Measurements from ENCODE around the gene TSTD2.
"Not testable (repeated sequence)": the region's sequence is repeated elsewhere in the genome, so short reads cannot be mapped to it uniquely, and the experiment has no call there.

TSTD2 gene

GRCh38 chr9:97592126-97592525 lies 41.0 kb downstream of the TSTD2 start:
- TF ChIP-seq, protein P1, sequence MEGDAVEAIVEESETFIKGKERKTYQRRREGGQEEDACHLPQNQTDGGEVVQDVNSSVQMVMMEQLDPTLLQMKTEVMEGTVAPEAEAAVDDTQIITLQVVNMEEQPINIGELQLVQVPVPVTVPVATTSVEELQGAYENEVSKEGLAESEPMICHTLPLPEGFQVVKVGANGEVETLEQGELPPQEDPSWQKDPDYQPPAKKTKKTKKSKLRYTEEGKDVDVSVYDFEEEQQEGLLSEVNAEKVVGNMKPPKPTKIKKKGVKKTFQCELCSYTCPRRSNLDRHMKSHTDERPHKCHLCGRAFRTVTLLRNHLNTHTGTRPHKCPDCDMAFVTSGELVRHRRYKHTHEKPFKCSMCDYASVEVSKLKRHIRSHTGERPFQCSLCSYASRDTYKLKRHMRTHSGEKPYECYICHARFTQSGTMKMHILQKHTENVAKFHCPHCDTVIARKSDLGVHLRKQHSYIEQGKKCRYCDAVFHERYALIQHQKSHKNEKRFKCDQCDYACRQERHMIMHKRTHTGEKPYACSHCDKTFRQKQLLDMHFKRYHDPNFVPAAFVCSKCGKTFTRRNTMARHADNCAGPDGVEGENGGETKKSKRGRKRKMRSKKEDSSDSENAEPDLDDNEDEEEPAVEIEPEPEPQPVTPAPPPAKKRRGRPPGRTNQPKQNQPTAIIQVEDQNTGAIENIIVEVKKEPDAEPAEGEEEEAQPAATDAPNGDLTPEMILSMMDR (IDR thresholded peaks at IDR 0.05; ENCODE audit: borderline replicate concordance, insufficient read depth, low read depth, low read length) = no peak
- H3K4me3 ChIP-seq (ENCODE audit: low read depth, low read length) = no peak overlapping the region

GRCh38 chr9:97591535-97591934 lies 41.6 kb downstream of the TSTD2 start:
- H3K4me3 ChIP-seq (ENCODE audit: low read depth, low read length) = no peak overlapping the region
- TF ChIP-seq, protein P1 (IDR thresholded peaks at IDR 0.05; ENCODE audit: borderline replicate concordance, insufficient read depth, low read depth, low read length) = 0 out of 2 replicates have a peak, but pooled peaks have one; percentile 20

DNA sequence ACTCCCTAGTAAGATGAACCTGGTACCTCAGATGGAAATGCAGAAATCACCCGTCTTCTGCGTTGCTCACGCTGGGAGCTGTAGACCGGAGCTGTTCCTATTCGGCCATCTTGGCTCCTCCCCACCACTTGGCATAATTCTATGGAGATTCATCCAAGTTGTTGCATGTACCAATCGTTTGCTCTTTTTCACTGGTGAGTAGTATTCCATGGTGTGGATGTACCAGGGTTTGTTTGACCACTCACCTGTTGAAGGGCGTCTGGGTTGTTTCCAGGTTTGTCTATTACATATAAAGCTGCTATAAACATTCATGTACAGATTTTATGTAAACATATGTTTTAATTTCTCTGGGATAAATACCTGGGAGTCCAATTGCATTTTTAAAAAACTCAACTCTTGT lies 46.3 kb downstream of the TSTD2 start:
- H3K4me3 ChIP-seq (ENCODE audit: low read depth, low read length) = not testable (repeated sequence)

GRCh38 chr9:97584778-97585177 lies 48.4 kb downstream of the TSTD2 start:
- not testable (repeated sequence) for H3K4me3 ChIP-seq (ENCODE audit: low read depth, low read length)

- H3K4me3 ChIP-seq (ENCODE audit: low read depth, low read length) = not testable (repeated sequence)
These were observed 51.6 kb downstream of the TSTD2 start for GRCh38 chr9:97581590-97581989.

DNA sequence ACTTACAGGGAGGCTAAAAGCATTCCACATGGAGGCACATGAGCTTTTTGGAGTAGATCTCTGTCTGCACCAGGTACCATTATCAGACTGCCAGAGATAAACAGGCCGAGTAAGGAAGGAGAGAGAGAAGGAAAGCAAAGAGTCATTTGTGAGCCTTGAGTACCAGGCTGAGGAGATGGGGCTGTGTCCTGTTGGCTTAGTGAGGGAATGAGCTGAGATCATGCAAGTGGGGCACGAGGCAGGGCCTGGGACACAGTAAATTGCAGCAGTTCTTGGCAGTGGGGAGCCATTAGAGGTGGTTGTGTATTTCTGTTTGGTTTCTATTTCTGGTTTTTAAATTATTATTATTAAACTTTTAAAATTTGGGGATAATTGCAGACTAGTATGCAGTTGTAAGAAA lies 53.3 kb downstream of the TSTD2 start:
- TF ChIP-seq, protein P1 (IDR thresholded peaks at IDR 0.05; ENCODE audit: borderline replicate concordance, insufficient read depth, low read depth, low read length) = no peak
- H3K4me3 ChIP-seq (ENCODE audit: low read depth, low read length) = no peak overlapping the region

GRCh38 chr9:97578846-97579245 lies 54.3 kb downstream of the TSTD2 start:
- TF ChIP-seq, protein P1 (IDR thresholded peaks at IDR 0.05; ENCODE audit: borderline replicate concordance, insufficient read depth, low read depth, low read length) = no peak
- H3K4me3 ChIP-seq (ENCODE audit: low read depth, low read length) = no peak overlapping the region

DNA sequence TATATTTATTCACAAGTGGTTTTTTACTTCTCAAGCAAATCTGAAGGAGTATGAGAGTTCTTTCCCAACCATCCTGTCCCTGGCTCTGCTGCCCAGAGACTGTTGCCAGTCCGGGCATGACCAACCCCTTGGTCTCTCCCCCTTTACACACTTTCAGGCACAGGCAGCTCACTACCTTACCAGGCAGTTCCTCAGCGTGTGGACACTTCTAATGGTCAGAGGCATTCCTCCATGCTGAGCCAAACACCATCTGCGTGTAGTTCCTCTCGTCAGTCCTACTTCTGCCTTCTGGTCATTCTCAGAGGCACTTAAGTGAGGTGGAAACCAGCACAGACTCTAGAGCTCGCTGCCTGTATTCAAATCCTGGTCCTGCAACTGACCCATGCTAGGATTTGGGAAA lies 56.1 kb downstream of the TSTD2 start:
- no peak overlapping the region for H3K4me3 ChIP-seq (ENCODE audit: low read depth, low read length)

GRCh38 chr9:97575673-97576200 lies 57.4 kb downstream of the TSTD2 start:
- TF ChIP-seq, protein P1 (IDR thresholded peaks at IDR 0.05; ENCODE audit: borderline replicate concordance, insufficient read depth, low read depth, low read length) = no peak
- no peak overlapping the region for H3K4me3 ChIP-seq (ENCODE audit: low read depth, low read length)

More for the DNA sequence above, 56.1 kb downstream of the TSTD2 start:
- TF ChIP-seq, protein P1 (IDR thresholded peaks at IDR 0.05; ENCODE audit: borderline replicate concordance, insufficient read depth, low read depth, low read length) = no peak

DNA sequence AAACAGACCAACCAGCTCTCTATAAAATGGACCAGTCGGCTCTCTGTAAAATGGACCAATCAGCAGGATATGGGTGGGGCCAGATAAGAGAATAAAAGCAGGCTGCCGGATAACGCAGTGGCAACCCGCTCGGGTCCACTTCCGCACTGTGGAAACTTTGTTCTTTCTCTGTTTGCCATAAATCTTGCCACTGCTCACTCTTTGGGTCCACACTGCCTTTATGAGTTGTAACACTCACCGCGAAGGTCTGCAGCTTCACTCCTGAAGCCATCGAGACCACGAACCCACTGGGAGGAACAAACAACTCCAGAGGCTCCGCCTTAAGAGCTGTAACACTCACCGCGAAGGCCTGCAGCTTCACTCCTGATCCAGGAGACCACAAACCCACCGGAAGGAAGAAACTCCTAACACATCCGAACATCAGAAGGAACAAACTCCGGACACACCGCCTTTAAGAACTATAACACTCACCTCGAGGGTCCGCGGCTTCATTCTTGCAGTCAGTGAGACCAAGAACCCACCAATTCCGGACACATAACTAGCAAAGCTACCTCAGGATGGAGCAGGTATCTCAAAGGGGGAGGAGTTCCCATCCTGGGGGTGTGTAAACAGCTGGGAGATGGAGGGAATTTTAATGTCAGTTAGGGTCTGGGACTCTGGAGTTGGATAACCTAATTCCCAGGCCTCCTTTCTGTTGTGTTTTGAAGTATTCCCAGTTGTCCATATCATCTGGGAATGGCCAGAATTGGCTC lies 58.1 kb downstream of the TSTD2 start:
- H3K4me3 ChIP-seq (ENCODE audit: low read depth, low read length) = peak overlapping the region; percentile 10

- not testable (repeated sequence) for H3K4me3 ChIP-seq (ENCODE audit: low read depth, low read length)
These were observed 59.0 kb downstream of the TSTD2 start for GRCh38 chr9:97574101-97574571.
